IMR-90 (cell line): ENCODE data around the gene NTPCR. TPM values are rescaled to one million over a fixed set of nuclear protein-coding genes. Genes with fewer than 3 reads are reported as not detected.
A peak's percentile ranks its signal among the peaks of the same experiment; 100 is the strongest.

Experiments used
- ATAC-seq: fragments of 200-7000 bp; cut with Tn5 transposase; 2 replicates; pipeline ENCODE4 v1.9.1; 2020; ENCODE audit warnings: low read depth, mild to moderate bottlenecking, moderate library complexity
- BruUV-seq: library from RNA; stranded (reverse); fragments of 400-500 nt; replicated peaks from 2 replicates; lab custom pipeline; 2021; lab: Mats Ljungman, UMichigan
- CTCF ChIA-PET: fragments of 300-600 bp; formaldehyde crosslinking; extraction: SDS; loops from one replicate; lab custom pipeline; 2021; ENCODE audit warnings: antibody characterized with exemption; lab: Yijun Ruan, JAX
- POLR2A ChIA-PET: fragments of 300-600 bp; sonication (Branson Sonifier 250); formaldehyde crosslinking; loops from one replicate; lab custom pipeline; 2022; ENCODE audit warnings: antibody characterized with exemption; ENCODE audit not compliant: unreplicated experiment; lab: Charles Lee
- DNase-seq: peaks from one replicate; pipeline ENCODE4 v3.0.0; 2013
- H2AFZ ChIP-seq: replicated peaks from 2 replicates; pipeline ENCODE3; 2013; ENCODE audit warnings: low read length, mild to moderate bottlenecking; ENCODE audit not compliant: poor library complexity
- H2AK5ac ChIP-seq: 2 replicates; pipeline ENCODE4 v1.6.1; 2013; ENCODE audit warnings: low read depth, low read length, inconsistent platforms
- H2AK9ac ChIP-seq: replicated peaks from 2 replicates; pipeline ENCODE3; 2013; ENCODE audit warnings: mild to moderate bottlenecking, low read depth, low read length, moderate library complexity; ENCODE audit not compliant: poor library complexity
- H2BK120ac ChIP-seq: 2 replicates; pipeline ENCODE4 v1.6.1; 2013; ENCODE audit warnings: low read depth, low read length, inconsistent platforms
- H2BK15ac ChIP-seq: 3 replicates; pipeline ENCODE4 v1.6.1; 2013; ENCODE audit warnings: low read depth, low read length, inconsistent platforms
- H2BK20ac ChIP-seq: 2 replicates; pipeline ENCODE4 v1.6.1; 2013; ENCODE audit warnings: low read depth, mild to moderate bottlenecking, inconsistent platforms, low read length, moderate library complexity
- H2BK5ac ChIP-seq: 2 replicates; pipeline ENCODE4 v1.6.1; 2013; ENCODE audit warnings: mild to moderate bottlenecking, low read depth, low read length, inconsistent platforms; ENCODE audit not compliant: poor library complexity, severe bottlenecking
- H3K14ac ChIP-seq: replicated peaks from 2 replicates; pipeline ENCODE4 v1.6.1; 2013; ENCODE audit warnings: low read depth, low read length, inconsistent platforms
- H3K18ac ChIP-seq: 2 replicates; pipeline ENCODE4 v1.6.1; 2013; ENCODE audit warnings: low read depth, low read length, control low read depth
- H3K23ac ChIP-seq: 2 replicates; pipeline ENCODE4 v1.6.1; 2013; ENCODE audit warnings: low read depth, low read length, inconsistent platforms
- H3K27ac ChIP-seq: 2 replicates; pipeline ENCODE4 v1.5.1; 2013; ENCODE audit warnings: mild to moderate bottlenecking, control low read depth, low read length; ENCODE audit not compliant: insufficient read depth
- H3K27me3 ChIP-seq: 2 replicates; pipeline ENCODE4 v1.6.1; 2013; ENCODE audit warnings: low read length; ENCODE audit not compliant: control insufficient read depth, insufficient read depth
- H3K36me3 ChIP-seq: 2 replicates; pipeline ENCODE4 v1.6.1; 2013; ENCODE audit warnings: low read length, mixed read lengths; ENCODE audit not compliant: control insufficient read depth, insufficient read depth
- H3K4ac ChIP-seq: 2 replicates; pipeline ENCODE4 v1.6.1; 2013; ENCODE audit warnings: low read depth, low read length, inconsistent platforms
- H3K4me1 ChIP-seq: 2 replicates; pipeline ENCODE4 v1.6.1; 2013; ENCODE audit warnings: low read length, mixed read lengths; ENCODE audit not compliant: control insufficient read depth, insufficient read depth
- H3K4me2 ChIP-seq: 2 replicates; pipeline ENCODE4 v1.6.1; 2013; ENCODE audit warnings: low read depth, mild to moderate bottlenecking, control low read depth, low read length, moderate library complexity
- H3K4me3 ChIP-seq: 2 replicates; pipeline ENCODE4 v1.5.1; 2013; ENCODE audit warnings: low read depth, mild to moderate bottlenecking, control low read depth, low read length, moderate library complexity; ENCODE audit not compliant: insufficient read depth
- H3K56ac ChIP-seq: 2 replicates; pipeline ENCODE4 v1.6.1; 2013; ENCODE audit warnings: low read length, inconsistent platforms; ENCODE audit not compliant: insufficient read depth; ENCODE audit errors: extremely low read depth
- H3K79me1 ChIP-seq, 2 experiments: 2 replicates each; pipeline ENCODE4 v1.6.1; 2013; ENCODE audit warnings: low read length in 2 of 2, inconsistent platforms in 1 of 2, low read depth in 1 of 2
- H3K9ac ChIP-seq: 2 replicates; pipeline ENCODE4 v1.6.1; 2013; ENCODE audit warnings: low read depth, low read length, control low read depth
- H3K9me1 ChIP-seq: 2 replicates; pipeline ENCODE4 v1.6.1; 2013; ENCODE audit warnings: low read length, inconsistent platforms; ENCODE audit not compliant: insufficient read depth
- H3K9me3 ChIP-seq: 2 replicates; pipeline ENCODE4 v1.6.1; 2013; ENCODE audit warnings: low read length; ENCODE audit not compliant: control insufficient read depth, insufficient read depth
- H4K20me1 ChIP-seq: 2 replicates; pipeline ENCODE4 v1.6.1; 2013; ENCODE audit warnings: low read length, inconsistent platforms; ENCODE audit not compliant: insufficient read depth
- H4K5ac ChIP-seq: 2 replicates; pipeline ENCODE4 v1.6.1; 2013; ENCODE audit warnings: mild to moderate bottlenecking, low read depth, low read length, control low read depth
- H4K8ac ChIP-seq, 2 experiments: 2 replicates each; pipeline ENCODE4 v1.6.1; 2013; ENCODE audit warnings: low read depth in 2 of 2, low read length in 2 of 2, control low read depth in 1 of 2, inconsistent platforms in 1 of 2
- H4K91ac ChIP-seq: 2 replicates; pipeline ENCODE4 v1.6.1; 2013; ENCODE audit warnings: low read depth, low read length, inconsistent platforms; ENCODE audit not compliant: insufficient read depth
- CHD1 ChIP-seq: IDR thresholded peaks from 2 replicates; pipeline ENCODE4 v1.6.1; 2012; ENCODE audit warnings: low read depth, low read length, improper control_type of control experiment
- MAZ ChIP-seq: IDR thresholded peaks from 2 replicates; pipeline ENCODE4 v1.6.1; 2012; ENCODE audit warnings: low read depth, mild to moderate bottlenecking, low read length, improper control_type of control experiment, moderate library complexity, borderline replicate concordance
- MXI1 ChIP-seq: IDR thresholded peaks from 2 replicates; pipeline ENCODE4 v1.6.1; 2012; ENCODE audit warnings: low read depth, mild to moderate bottlenecking, low read length, moderate library complexity, borderline replicate concordance
- NFE2L2 ChIP-seq: fragments of 150-350 bp; IDR thresholded peaks from 2 replicates; pipeline ENCODE4 v1.6.1; 2016; ENCODE audit warnings: low read depth, mild to moderate bottlenecking, low read length
- POLR2A ChIP-seq: IDR thresholded peaks from 2 replicates; pipeline ENCODE4 v1.6.1; 2012; ENCODE audit warnings: mild to moderate bottlenecking, low read depth, low read length
- RAD21 ChIP-seq: IDR thresholded peaks from 2 replicates; pipeline ENCODE4 v1.6.1; 2012; ENCODE audit warnings: low read length, improper control_type of control experiment
- RCOR1 ChIP-seq: IDR thresholded peaks from 2 replicates; pipeline ENCODE4 v1.6.1; 2012; ENCODE audit warnings: mild to moderate bottlenecking, low read length, improper control_type of control experiment; ENCODE audit not compliant: insufficient replicate concordance
- RFX5 ChIP-seq: IDR thresholded peaks from 2 replicates; pipeline ENCODE4 v1.8.0; 2012; ENCODE audit warnings: low read depth, mild to moderate bottlenecking, low read length, moderate library complexity
- WGBS, 2 experiments: methylation state at CpG; one replicate each; pipeline versions ENCODE4 v1.1.5 to v1.1.7; 2013; ENCODE audit warnings: missing lambda C conversion rate in 2 of 2; ENCODE audit not compliant: insufficient read length in 1 of 2; ENCODE audit errors: extremely low coverage in 2 of 2; 5-methylcytosine and 5-hydroxymethylcytosine counted together
- dilution Hi-C: fragments of 300-500 bp; cut with HindIII; formaldehyde crosslinking; loops from one replicate; pipeline ENCODE4 v1.14.3; 2018; ENCODE audit warnings: low sequenced_read_pairs; ENCODE audit not compliant: unreplicated experiment
- in situ Hi-C: fragments of 300-500 bp; cut with MboI; formaldehyde crosslinking; loops from 3 replicates; pipeline ENCODE4 v1.14.3; 2019; ENCODE audit warnings: low sequenced_read_pairs, inconsistent platforms, mixed read lengths
- intact Hi-C: fragments of 100-400 bp; cut with micrococcal nuclease; formaldehyde crosslinking; loops from 2 replicates; pipeline ENCODE4 v1.10.0; 2022
- polyA plus RNA-seq, 3 experiments: library from polyadenylated mRNA; depleted of rRNA; stranded (reverse); fragments of >200 nt; gene quantifications; 2 replicates each; pipeline ENCODE4 v1.2.3, GENCODE V29; 2012; ENCODE audit warnings: low replicate concordance in 1 of 3
- total RNA-seq: library from RNA; depleted of rRNA; stranded (reverse); fragments of >200 nt; gene quantifications from 2 replicates; pipeline ENCODE4 v1.2.3, GENCODE V29; 2012
- TF ChIP-seq, protein P1 (sequence below): conservative IDR thresholded peaks from 2 replicates; pipeline ENCODE4 v1.5.1; 2012; ENCODE audit warnings: mild to moderate bottlenecking, low read depth, low read length, improper control_type of control experiment
- TF ChIP-seq, protein P2 (sequence below): fragments of 150-350 bp; IDR thresholded peaks from 2 replicates; pipeline ENCODE4 v1.6.1; 2017; ENCODE audit warnings: mild to moderate bottlenecking, antibody characterized with exemption, low read length, low read depth

Gene NTPCR
- total and polyA plus RNA-seq, 2 of the 4 experiments (the other 2 are of a cell fraction) = 13.3 to 16.5 TPM

DNA sequence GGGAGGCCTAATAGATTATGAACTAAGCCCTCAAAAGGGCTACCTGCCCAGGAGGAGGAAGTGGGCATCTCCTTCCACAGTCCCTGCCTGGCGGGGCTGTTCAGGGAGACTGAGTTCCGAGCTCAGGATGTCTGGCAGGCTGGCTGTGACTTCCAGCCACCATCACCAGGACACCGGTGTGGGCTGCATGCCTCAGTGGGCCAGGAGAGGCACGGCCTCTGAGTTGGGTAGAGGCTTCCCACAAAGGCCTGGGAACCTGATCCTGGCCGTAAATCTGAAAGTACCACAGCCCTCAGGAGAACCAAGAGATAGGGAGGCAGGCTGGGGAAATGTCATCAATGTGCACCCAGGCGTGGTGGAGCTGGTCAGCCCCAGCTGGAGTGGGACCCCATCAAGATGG, 29.1 kb downstream of the NTPCR start:
- H2BK5ac ChIP-seq = no peak overlapping the region
- peak overlapping the region; percentile 35 for H2AK9ac ChIP-seq
- H4K20me1 ChIP-seq = no peaks in the 10 kb centered on the region
- peak overlapping the region; percentile 62; the same call in 1 of the 2 replicates for H3K18ac ChIP-seq
- intact Hi-C loops = loop anchor here (1.0 kb wide), 1 partner anchor 340 kb away; no protein-coding TSS in a partner anchor
- peak overlapping the region; percentile 47; the same call in 1 of the 2 replicates for H4K5ac ChIP-seq
- CTCF ChIA-PET = interaction anchor here (1.5 kb wide), 1 partner anchor 21 kb away, joined by 4 read pairs; no protein-coding TSS in a partner anchor
- no peak overlapping the region for H2BK15ac ChIP-seq
- no peak overlapping the region for H3K4me2 ChIP-seq
- peak overlapping the region; percentile 17; the same call in 1 of the 2 replicates for H2BK20ac ChIP-seq
- peaks cover 20% of the 10 kb centered on the region for H3K4me1 ChIP-seq
- POLR2A ChIA-PET = interaction anchor here (0.5 kb wide), 1 partner anchor 308 kb away, joined by 7 read pairs; no protein-coding TSS in a partner anchor
- H4K8ac ChIP-seq = no peak overlapping the region; a peak in 1 of 4 replicates
- WGBS, 2 experiments = 100% methylated on average over 1 of the region's 6 CpGs; no CpG with 5 or more reads in 1 of the 2 experiments
- no peak for DNase-seq
- no peak for ATAC-seq
- BruUV-seq = no TSS peak
- H3K56ac ChIP-seq = no peak overlapping the region
- peak overlapping the region; percentile 33 for H3K4ac ChIP-seq
- no peaks in the 10 kb centered on the region for H3K79me1 ChIP-seq
- no peak overlapping the region for H3K9ac ChIP-seq
- dilution Hi-C loops = no loop called here
- H4K91ac ChIP-seq = peak overlapping the region; percentile 38
- peak overlapping the region; percentile 35 for H2AK5ac ChIP-seq
- no peak overlapping the region for H3K14ac ChIP-seq
- H3K23ac ChIP-seq = no peak overlapping the region
- no peak overlapping the region; the same call in 1 of the 2 replicates for H3K27ac ChIP-seq
- no peak overlapping the region for H3K4me3 ChIP-seq
- H3K9me1 ChIP-seq = peaks cover 20% of the 10 kb centered on the region
- no peaks in the 10 kb centered on the region for H3K27me3 ChIP-seq
- no peak for TF ChIP-seq RAD21
- TF ChIP-seq RCOR1 = no peak
- TF ChIP-seq MXI1 = no peak
- no peak for TF ChIP-seq NFE2L2
- TF ChIP-seq, protein P1, sequence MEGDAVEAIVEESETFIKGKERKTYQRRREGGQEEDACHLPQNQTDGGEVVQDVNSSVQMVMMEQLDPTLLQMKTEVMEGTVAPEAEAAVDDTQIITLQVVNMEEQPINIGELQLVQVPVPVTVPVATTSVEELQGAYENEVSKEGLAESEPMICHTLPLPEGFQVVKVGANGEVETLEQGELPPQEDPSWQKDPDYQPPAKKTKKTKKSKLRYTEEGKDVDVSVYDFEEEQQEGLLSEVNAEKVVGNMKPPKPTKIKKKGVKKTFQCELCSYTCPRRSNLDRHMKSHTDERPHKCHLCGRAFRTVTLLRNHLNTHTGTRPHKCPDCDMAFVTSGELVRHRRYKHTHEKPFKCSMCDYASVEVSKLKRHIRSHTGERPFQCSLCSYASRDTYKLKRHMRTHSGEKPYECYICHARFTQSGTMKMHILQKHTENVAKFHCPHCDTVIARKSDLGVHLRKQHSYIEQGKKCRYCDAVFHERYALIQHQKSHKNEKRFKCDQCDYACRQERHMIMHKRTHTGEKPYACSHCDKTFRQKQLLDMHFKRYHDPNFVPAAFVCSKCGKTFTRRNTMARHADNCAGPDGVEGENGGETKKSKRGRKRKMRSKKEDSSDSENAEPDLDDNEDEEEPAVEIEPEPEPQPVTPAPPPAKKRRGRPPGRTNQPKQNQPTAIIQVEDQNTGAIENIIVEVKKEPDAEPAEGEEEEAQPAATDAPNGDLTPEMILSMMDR = no peak
- TF ChIP-seq POLR2A = no peak
- TF ChIP-seq MAZ = no peak
- TF ChIP-seq, protein P2, sequence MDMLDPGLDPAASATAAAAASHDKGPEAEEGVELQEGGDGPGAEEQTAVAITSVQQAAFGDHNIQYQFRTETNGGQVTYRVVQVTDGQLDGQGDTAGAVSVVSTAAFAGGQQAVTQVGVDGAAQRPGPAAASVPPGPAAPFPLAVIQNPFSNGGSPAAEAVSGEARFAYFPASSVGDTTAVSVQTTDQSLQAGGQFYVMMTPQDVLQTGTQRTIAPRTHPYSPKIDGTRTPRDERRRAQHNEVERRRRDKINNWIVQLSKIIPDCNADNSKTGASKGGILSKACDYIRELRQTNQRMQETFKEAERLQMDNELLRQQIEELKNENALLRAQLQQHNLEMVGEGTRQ = no peak
- no peak for TF ChIP-seq RFX5
- no peak for TF ChIP-seq CHD1
- peaks cover 14% of the 10 kb centered on the region; the same call in 1 of the 2 replicates for H3K36me3 ChIP-seq
- in situ Hi-C loops = no loop called here
- no peak overlapping the region for H2AFZ ChIP-seq
- H2BK120ac ChIP-seq = peak overlapping the region; percentile 33; the same call in 1 of the 2 replicates
- H3K9me3 ChIP-seq = no peaks in the 10 kb centered on the region
